OCI-M1 (cell line): Measurements from ENCODE around the gene MXD3.

Source experiments
- DNase-seq: peaks from one replicate; lab custom pipeline; 2025; lab: John Stamatoyannopoulos, UW

The MXD3 gene

GRCh38 chr5:177303121-177303924 lies 8.4 kb downstream of the MXD3 start, which contains the start of the genes PRELID1 and RAB24:
Gene PRELID1 (plus strand): TSS chr5:177303799. CDS start chr5:177303986, 187 bp downstream.
Gene RAB24 (minus strand): TSS chr5:177303719. CDS start chr5:177303288, 431 bp downstream.
- peak; percentile 89 for DNase-seq

DNA sequence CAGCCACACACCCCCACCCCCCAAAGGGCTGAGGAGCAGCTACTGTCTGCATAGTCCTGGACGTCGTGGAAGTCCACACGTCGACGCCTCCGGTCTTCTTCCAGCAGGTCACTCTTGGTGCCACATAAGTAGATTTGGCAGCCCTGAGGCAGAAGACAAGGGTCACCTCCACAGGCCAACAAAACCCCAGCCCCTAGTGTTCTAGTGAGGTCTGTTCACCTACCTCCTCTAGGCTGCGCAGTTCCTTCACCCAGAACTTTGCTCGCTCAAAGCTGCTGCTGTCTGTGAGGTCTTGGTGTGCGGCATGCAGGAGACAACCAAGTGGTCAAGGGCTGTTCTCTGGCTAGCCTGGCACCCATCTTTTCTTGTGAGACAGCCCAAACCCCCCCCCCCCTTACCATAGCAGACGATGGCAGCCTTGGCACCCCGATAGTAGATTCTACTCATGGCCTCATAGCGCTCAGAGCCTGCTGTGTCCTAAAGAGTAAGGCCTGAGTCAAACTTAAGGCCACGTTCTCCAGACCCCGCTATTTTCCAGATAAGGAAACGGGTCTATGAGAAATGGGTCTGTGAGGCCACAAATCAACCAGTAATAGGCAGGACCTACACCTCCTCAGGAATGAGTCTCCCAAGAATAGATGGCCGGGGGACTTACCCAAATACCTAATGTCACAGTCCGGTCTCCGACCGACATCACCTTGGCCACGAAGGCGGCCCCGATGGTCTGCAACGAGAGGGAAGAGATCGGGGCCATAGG lies 9.2 kb downstream of the MXD3 start:
- peak; percentile 75 for DNase-seq

DNA sequence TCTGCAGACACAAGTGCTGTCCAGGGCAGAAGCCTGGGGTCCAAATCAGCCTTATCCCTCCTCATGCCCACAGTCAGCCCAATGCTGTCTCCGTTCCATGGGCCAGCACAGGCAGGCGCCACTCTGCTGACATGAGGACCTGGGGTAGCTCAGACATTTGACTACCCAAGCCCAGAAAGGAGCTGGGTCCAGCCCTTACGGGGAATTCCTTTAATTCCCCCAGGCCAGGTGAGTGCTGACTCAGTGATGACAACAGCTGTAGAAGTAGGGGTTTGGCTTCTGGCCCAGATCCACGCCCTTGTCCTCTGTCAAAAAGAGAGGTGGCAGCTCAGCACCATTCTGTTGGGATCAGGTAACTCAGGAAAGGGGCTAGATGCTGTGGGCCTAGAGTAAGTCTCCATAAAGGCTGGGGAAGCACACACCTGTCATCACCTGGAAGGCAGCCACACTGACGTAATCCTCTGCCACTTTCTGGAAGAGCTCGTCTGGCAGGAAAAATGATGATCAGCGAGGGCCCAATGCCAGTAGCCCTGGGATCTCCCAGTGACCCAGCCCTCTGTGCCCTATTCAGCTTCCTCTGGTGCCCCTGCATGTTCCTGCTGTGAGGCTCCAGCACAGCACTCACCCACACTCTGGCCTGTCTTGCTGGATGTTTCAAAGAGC lies 10.1 kb downstream of the MXD3 start:
- no peak for DNase-seq

DNA sequence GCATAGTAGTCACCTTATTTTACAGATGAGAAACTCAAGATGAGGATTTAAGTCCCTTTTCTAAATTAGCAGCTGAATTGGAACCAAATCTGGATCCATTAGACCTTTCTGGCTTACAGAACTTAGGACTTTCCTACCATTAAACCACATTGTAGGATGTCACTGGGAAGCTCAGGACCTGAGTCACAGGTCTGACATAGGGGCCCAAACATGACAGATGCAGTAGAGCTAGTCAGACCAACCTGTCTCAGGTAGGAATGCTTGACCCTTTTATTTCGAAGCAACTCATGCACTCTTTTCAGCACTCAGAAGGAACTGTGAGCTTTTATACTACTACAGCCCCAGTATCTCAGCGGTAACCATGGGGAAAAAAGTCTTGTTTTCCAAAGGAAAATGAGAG lies 10.7 kb downstream of the MXD3 start:
- DNase-seq: no peak

DNA sequence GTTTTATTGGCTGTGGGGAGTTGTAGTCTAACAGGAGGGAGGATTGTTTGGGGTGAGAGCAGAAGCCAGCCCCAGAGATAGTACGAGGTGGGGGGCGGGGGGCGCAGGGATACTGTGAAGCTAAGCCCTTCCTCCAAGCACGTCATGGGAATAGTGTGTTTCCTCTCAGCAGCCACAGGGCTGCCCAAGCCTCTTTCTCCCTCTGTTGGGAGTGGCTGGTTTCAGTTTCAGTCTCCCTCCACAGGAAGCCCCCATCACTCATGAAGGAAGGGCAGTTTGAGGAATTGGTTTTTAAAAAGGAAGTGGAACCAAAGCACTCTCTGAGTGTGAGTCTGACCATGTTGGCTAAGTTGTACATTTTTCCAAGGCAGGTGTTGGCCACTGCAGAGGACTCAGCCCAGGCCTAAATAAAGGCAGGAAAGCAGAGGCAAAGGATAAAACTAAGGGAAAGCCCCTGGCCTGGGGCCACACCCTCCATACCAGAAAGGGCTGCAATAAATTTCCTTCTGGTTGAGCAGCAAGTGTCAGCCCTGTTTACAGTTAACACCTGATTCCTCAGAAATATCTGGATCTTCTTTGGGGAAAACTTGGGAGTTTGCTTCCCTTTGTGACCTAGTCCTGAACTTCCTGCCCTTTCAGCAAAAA lies 11.3 kb downstream of the MXD3 start:
- peak; percentile 97 for DNase-seq

GRCh38 chr5:177299697-177300096 lies 12.0 kb downstream of the MXD3 start:
- no peak for DNase-seq

GRCh38 chr5:177297922-177298321 lies 13.8 kb downstream of the MXD3 start:
- no peak for DNase-seq

DNA sequence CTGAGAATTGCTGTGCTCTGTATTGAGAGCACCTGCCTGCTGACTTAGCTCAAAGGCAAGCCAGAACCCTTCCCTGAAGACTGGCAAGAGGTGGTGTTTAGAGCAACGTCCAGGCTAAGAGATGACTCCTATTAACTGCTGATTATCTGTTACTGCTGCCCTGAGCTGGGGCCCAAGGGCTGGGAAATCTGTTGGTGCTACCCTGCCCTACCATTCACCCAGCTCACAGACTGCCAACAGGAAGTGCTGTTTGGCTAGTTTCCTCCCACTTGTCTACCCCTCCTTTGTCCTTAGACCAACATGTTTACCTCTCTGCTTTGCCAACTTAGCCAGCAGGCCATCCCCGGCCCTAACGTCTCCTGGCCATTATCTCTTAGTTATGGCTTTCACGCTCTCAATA lies 15.1 kb downstream of the MXD3 start:
- no peak for DNase-seq

- DNase-seq: no peak
Observed at GRCh38 chr5:177295924-177296323, 15.8 kb downstream of the MXD3 start.

DNA sequence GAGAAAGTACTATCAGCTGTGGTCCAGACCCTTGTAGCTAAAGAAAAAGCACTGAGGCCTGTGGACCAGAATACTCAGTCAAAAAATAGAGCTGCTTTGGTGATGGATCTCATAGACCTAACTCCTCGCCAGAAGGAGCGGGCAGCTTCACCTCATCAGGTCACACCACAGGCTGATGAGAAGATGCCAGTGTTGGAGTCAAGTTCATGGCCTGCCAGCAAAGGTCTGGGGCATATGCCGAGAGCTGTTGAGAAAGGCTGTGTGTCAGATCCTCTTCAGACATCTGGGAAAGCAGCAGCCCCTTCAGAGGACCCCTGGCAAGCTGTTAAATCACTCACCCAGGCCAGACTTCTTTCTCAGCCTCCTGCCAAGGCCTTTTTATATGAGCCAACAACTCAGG lies 17.1 kb downstream of the MXD3 start:
- DNase-seq: no peak

DNA sequence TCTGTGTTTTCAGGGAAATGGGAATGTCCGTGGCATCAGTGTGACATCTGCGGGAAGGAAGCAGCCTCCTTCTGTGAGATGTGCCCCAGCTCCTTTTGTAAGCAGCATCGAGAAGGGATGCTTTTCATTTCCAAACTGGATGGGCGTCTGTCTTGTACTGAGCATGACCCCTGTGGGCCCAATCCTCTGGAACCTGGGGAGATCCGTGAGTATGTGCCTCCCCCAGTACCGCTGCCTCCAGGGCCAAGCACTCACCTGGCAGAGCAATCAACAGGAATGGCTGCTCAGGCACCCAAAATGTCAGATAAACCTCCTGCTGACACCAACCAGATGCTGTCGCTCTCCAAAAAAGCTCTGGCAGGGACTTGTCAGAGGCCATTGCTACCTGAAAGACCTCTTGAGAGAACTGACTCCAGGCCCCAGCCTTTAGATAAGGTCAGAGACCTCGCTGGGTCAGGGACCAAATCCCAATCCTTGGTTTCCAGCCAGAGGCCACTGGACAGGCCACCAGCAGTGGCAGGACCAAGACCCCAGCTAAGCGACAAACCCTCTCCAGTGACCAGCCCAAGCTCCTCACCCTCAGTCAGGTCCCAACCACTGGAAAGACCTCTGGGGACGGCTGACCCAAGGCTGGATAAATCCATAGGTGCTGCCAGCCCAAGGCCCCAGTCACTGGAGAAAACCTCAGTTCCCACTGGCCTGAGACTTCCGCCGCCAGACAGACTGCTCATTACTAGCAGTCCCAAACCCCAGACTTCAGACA lies 17.7 kb downstream of the MXD3 start:
- no peak for DNase-seq

DNA sequence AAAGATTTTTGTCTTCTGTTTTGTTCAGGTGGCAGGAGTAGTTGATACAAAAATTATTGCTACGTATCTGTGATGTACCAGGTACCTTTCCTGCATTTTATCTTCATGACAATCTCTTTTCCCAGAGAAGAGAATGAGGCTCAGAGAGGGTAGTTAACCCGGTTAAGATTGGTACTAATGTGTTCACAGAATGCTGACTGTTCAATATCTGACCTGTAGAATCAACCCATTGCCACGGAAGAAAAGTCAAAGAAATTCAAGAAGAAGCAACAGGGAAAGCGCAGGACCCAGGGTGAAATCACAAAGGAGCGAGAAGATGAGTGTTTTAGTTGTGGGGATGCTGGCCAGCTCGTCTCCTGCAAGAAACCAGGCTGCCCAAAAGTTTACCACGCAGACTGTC lies 20.0 kb downstream of the MXD3 start:
- no peak for DNase-seq

- DNase-seq: no peak
Observed at GRCh38 chr5:177290816-177291596, 20.7 kb downstream of the MXD3 start.

DNA sequence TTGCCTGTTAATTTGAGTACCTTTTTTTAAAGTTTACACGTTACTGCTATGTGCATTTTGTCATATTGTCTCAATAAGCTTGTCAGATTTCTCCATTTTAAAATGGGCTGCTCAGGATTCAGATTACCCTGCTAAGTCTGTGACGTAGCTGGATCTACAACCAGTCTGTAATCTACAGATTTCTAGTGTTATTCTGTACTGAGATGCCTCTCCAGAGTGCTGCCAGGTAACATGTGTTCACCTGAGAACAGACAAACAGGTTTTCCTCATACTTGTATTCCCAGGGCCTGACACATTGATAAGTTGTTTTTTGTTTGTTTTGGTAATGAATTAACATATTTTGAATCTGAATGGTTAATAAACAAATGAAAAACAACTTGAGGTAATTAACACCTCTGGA lies 23.5 kb downstream of the MXD3 start:
- no peak for DNase-seq

DNA sequence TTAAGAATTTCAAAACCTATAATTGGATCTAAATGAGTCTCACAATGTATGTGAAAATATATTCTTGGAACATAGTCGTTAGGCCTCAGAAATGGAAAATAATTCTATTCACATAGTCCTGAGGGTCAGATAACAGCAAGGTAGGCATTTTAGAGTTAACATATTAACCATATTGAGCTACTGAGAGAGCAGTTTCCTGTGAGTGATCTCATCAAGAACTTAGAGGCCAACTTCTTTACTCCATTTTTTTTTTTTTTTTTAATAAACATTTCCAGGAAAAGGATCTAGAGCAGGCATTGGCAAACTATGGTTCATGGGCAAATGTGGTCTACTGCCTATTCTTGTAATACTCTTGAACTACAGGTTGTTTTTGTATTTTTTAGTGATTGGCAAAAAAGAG lies 34.8 kb downstream of the MXD3 start:
- no peak for DNase-seq

DNA sequence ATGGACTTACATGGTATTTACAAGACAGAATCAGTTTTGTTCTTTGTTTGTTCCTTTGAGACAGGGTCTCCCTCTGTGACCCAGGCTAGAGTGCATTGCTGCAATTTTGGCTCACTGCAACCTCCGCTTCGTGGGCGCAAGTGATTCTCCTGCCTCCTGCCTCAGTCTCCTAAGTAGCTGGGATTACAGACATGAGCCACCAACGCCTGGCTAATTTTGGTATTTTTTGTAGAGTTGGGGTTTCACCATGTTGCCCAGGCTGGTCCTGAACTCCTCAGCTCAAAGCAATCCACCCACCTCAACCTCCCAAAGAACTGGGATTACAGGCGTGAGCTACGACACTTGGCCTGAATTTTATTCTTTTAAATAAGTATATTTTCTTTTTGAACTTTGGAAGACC lies 35.8 kb downstream of the MXD3 start:
- no peak for DNase-seq

DNA sequence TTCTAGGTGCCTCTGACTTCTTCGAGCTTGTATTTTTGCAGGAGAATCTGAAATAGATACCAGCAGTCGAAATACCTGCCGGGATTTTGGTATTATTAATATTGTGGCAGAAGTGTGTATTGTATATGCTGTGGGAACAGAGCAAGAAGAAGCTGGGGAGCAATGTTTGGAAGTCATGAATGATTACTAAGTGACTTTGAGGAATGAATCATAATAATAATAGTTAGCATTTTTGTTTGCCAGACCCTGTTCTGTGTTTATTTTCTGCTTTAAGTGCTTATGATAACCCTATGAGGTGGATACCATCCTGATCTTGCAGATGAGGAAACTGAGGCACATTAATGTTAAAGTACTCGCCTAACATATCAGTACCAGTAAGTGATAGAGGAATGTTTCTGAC lies 40.6 kb downstream of the MXD3 start:
- DNase-seq: no peak

DNA sequence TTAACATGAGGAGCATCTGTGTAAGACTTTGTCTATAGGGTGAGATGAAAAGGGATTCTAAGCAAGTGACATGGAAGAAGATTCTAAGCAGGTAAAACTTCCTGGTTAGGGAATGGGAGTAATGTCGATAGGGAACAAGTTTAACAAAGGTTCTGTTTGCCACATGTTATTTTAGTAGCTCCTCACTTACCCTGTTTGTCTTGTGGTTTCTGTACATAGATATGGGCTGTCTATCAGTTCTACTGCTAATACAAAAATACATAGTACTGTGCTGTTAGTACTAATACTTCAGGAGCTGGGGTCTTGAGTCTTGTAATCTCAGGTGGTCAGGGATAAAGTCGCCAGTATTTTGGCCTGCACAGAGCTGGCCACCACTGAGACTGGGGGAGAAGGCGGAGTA lies 41.0 kb downstream of the MXD3 start:
- no peak for DNase-seq

DNA sequence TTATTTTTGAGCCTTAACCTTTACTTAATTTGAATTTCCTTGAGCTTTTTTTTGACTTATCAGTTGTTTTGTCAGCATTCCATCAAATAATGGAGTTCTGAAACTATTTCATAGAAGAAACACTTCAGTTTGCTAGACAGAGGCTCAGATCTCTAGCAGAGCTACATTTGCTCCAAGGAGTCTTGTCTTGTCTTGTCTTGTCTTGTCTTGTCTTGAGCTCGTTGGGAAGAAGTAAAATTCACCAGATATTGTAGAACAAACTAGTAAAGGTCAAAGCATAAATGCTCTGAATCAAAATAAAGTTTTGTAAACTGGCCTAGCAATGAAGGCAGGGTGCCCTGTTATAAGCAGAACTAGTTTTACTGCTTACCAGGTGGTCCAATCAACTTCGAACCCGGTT lies 41.7 kb downstream of the MXD3 start:
- DNase-seq: no peak

DNA sequence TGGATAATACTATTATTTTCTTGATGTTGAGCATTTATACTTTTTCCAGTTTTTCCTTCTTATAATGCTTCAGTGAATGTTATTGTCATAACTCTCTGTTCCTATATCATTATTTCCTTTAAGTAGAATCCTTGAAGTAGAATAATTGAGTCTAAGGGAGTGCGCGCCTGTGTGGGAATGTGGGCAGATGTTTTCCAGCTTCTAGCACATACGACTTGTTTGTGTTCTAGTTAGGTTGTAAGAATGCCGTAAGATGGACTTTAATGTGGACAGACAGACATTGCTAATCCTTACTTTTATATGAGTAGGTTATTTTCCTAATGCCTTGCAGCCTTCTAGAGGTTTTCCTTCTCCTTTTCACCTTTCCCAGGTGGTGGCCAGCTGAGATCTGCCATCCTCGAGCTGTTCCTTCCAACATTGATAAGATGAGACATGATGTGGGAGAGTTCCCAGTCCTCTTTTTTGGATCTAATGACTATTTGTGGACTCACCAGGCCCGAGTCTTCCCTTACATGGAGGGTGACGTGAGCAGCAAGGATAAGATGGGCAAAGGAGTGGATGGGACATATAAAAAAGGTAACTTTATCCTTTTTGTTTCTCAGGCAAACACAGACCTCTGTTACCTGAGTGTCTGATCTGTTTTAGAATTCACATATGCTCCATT lies 42.3 kb downstream of the MXD3 start:
- no peak for DNase-seq
